Measurements from ENCODE around the gene ITPR3. TPM values are rescaled to one million over a fixed set of nuclear protein-coding genes. Genes with fewer than 3 reads are reported as not detected.

The ITPR3 gene
- total and polyA plus RNA-seq, 2 of the 13 experiments (the other 11 are each of a cell fraction or from before 2014, with no cell fraction given), result 3.8 to 21.4 TPM

- 0 out of 2 replicates have a peak, but pooled peaks have one; percentile 76 for TF ChIP-seq ZNF335 (CRISPR knock-in tag; IDR thresholded peaks at IDR 0.05)
- TF ChIP-seq NR2F6 (IDR thresholded peaks at IDR 0.05), result no peak; the same call in 1 of the 2 replicates
- TF ChIP-seq NR2F6 (CRISPR knock-in tag; IDR thresholded peaks at IDR 0.05), result peak; percentile 65; the same call in 1 of the 2 replicates
- no peak for TF ChIP-seq MATR3 (CRISPR knock-in tag; IDR thresholded peaks at IDR 0.05)
- TF ChIP-seq SNAPC5 (CRISPR knock-in tag; IDR thresholded peaks at IDR 0.05; ENCODE audit: borderline replicate concordance), result peak; percentile 96
- TF ChIP-seq ZNF354B (CRISPR knock-in tag; IDR thresholded peaks at IDR 0.05), result peak; percentile 96; the same call in 1 of the 2 replicates
- no peak for TF ChIP-seq ZNF841 (CRISPR knock-in tag; IDR thresholded peaks at IDR 0.05; ENCODE audit: borderline replicate concordance)
- peak; percentile 65 for TF ChIP-seq FOSL2 (CRISPR knock-in tag; IDR thresholded peaks at IDR 0.05)
- peak; percentile 73 for TF ChIP-seq AGO2 (optimal IDR thresholded peaks at IDR 0.05; ENCODE audit: low read depth, low read length)
- no peak for TF ChIP-seq ZNF512B (CRISPR knock-in tag; IDR thresholded peaks at IDR 0.05; ENCODE audit: borderline replicate concordance)
- no peak for TF ChIP-seq ZNF513 (CRISPR knock-in tag; conservative IDR thresholded peaks at IDR 0.05)
- no peak for TF ChIP-seq ZKSCAN5 (CRISPR knock-in tag; IDR thresholded peaks at IDR 0.05)
- TF ChIP-seq RFXANK (CRISPR knock-in tag; IDR thresholded peaks at IDR 0.05), result peak; percentile 65; the same call in 1 of the 2 replicates
- TF ChIP-seq HOXD1 (CRISPR knock-in tag; IDR thresholded peaks at IDR 0.05), result peak; percentile 59; the same call in 1 of the 2 replicates
- peak; percentile 71; the same call in 1 of the 2 replicates for TF ChIP-seq ZFP1 (CRISPR knock-in tag; IDR thresholded peaks at IDR 0.05)
- TF ChIP-seq ZSCAN22 (CRISPR knock-in tag; IDR thresholded peaks at IDR 0.05), result peak; percentile 70; the same call in 1 of the 2 replicates
- TF ChIP-seq ZNF816 (CRISPR knock-in tag; IDR thresholded peaks at IDR 0.05; ENCODE audit: borderline replicate concordance), result no peak
- TF ChIP-seq ZNF530 (CRISPR knock-in tag; IDR thresholded peaks at IDR 0.05; ENCODE audit: low read depth), result no peak
- no peak for TF ChIP-seq MAFG (CRISPR knock-in tag; IDR thresholded peaks at IDR 0.05)
- no peak; the same call in 1 of the 2 replicates for TF ChIP-seq FOXM1 (CRISPR knock-in tag; IDR thresholded peaks at IDR 0.05)
- TF ChIP-seq ZNF790 (CRISPR knock-in tag; IDR thresholded peaks at IDR 0.05; ENCODE audit: borderline replicate concordance), result peak; percentile 89; the same call in 1 of the 2 replicates
- TF ChIP-seq ZNF430 (CRISPR knock-in tag; IDR thresholded peaks at IDR 0.05), result peak; percentile 86
- TF ChIP-seq ZBTB3 (CRISPR knock-in tag; IDR thresholded peaks at IDR 0.05; ENCODE audit: borderline replicate concordance, low read depth), result peak; percentile 94; the same call in 1 of the 2 replicates
- TF ChIP-seq ZNF253 (CRISPR knock-in tag; IDR thresholded peaks at IDR 0.05; ENCODE audit: borderline replicate concordance), result no peak
- TF ChIP-seq NKX3-1 (CRISPR knock-in tag; IDR thresholded peaks at IDR 0.05), result peak; percentile 92
Measured at GRCh38 chr6:33711140-33712129, 90.3 kb downstream of the ITPR3 start, which contains the start of gene UQCC2 (continued).

Measured in HepG2 (cell line).